GM21723 (cell line): Measurements from ENCODE around the gene SVIP.

Experiments
- ATAC-seq: cut with Tn5 transposase; IDR thresholded peaks from one replicate; pipeline ENCODE4 v1.9.1; 2021; ENCODE audit warnings: mild to moderate bottlenecking, moderate library complexity; ENCODE audit not compliant: unreplicated experiment

SVIP gene

DNA sequence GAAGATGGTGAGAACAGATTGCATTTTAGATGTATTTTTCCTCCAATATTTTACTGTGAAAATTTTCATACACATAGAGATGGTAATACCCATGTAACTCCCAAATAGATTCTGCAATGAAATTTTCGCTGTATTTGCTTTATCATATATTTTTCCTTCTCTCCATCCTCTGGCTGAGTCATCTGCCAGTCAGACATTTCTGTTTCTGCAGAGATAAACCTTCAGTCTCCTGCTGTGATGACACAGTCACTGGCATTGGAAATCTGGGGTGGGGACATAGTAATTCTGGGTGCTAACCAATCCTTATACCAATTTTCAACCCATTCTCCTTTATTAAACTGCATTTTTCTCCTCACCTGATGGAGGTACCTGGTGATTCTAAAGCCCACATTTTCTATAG, 33.7 kb downstream of the SVIP start:
- ATAC-seq, result no peak

DNA sequence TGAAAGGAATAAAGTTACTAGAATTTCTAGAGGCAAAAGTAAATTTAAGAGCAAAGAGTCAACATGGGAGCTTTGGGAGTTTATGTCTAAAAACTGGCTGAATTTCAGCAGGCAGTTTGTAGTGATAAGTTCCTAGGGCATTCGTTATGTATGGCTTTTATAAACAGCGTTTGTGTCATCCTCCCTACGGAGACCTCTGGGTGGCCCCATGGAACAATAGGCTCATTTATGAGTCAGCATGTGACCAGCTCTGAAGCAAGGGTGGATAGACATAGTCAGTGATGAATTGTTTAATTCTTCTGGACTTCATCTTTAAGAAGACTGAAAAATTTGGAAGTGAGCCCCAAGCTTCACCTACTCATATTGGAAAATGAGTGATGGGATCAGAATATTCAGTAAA, 37.1 kb downstream of the SVIP start:
- ATAC-seq, result no peak

DNA sequence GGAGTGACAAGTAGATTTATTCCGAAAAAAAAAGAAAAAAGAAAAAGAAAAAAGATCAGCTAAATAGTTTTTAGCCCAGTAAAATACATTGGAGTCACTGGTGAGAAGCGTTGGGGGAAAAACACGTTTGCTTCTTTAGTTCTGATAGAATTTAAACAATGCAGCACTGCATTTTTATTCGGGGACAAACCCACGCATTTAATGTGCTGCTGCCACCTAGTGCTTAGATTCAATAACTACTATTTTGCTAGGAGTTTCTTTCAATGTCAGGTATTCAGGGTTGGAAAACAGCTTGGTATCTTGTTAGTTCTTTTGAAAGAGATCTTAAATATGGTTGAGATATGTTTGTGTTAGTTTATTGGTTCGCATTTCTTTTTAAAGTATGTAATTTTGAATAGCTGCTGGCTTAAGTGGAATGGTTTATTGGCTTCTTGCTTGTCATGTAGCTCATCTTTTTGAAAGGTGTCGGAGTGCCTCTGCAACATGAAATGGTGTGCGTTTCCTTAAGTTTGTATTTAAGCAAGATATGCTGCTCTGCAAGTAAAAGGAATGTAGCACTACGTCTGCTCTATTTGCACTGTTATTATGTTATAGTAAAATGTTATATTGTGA, 41.9 kb downstream of the SVIP start:
- no peak for ATAC-seq

DNA sequence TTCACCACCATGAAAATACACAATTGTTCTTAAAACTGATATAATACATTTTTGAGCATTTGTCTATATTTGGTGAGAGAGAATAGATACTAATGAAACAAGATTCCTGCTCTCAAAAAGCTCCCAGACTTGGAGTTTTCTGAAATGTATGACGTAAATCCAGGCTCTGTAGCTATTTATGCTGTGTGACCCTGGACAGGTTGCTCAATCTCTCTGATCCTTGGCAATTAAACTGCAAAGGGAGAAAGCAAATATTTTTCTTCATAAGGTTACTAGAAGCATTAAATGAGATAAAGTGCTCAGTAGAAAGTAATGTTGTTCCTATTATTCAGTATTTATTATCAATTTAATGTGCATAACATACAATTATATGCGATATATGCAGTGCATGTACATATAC, 42.5 kb downstream of the SVIP start:
- ATAC-seq, result no peak

DNA sequence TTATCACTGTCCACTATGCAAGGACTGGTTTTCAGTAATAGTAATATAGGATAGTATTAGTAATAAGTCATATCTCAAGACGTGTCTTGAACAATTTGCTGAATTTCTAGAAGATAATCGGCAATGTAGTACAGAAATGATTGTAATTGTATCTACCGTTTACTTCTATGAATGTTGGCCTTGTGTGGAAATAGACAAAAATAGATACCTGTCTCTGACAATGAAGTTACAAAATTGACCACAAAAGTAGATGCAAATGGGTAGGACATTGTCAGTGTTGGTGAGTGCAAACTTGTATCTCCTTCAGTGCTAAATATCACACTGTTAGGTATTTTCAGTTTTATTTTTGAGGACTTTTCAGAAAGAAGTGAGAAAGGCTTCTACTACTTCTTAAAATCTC, 43.1 kb downstream of the SVIP start:
- peak; percentile 85 for ATAC-seq

DNA sequence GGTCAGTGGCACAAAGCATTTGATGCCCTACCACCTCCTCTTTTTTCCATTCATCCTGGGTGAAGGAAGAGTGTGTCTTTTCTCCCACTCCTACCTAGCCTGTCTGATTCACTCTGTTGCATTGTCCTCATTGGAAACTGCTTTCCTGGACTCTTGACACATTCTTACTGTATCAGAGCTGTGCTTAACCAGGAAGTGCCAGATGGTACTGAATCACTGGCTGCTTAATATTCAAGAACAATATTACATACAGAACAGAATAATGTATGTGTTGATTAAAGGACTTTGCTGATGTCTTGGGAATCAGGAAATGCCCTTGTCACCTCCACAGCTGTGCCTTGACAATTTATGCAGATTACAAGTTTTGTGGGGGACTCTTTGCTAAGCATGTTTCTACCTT, 44.4 kb downstream of the SVIP start:
- no peak for ATAC-seq

DNA sequence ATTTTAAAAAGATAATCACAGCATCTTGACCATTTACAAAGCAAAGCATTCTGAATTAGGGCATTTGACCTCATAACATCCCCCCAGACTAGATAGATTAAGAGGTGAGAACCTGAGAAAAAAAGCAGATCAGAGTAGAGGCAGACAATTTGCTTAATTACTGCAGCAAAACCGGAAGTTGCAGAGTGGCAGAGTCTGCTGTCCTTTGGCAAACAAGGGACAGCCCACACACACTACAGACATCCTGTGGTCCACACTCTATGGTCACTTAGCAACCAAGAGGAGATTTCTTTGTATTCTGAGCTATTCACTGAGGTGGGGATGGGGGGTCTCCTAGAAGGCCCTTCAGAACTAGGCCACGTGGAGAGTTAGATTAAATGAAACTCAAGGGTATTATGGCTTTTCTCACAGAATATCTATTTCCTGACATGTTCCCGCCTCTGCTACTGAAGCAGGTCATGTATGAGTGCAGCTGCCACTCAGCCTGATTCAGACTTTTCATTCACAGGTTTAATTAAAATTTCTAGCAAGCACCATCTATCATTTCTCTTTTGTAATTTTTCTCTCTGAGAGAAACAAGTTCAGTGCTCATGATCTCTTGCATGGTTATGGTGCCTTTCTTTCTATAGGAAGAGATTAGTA, 48.5 kb downstream of the SVIP start:
- peak; percentile 73 for ATAC-seq

DNA sequence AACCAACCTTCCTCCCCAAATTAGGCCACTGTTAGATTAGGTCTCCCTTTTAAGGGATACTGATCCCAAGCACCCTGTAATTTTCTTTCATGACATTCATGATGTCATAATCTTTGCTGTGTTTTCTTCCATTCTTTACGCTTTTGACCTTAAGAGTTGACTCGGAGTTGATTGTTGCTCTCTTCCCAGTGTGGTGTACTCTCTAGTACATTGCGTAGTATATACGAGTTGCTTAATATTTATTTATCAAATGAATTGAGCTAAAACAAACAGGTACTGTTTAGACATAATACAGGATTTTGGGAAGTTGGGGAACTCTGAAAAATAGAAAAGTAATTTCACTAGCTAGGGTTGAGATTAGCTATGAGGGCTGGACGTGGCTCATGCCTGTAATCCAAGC, 49.8 kb downstream of the SVIP start:
- ATAC-seq, result no peak

DNA sequence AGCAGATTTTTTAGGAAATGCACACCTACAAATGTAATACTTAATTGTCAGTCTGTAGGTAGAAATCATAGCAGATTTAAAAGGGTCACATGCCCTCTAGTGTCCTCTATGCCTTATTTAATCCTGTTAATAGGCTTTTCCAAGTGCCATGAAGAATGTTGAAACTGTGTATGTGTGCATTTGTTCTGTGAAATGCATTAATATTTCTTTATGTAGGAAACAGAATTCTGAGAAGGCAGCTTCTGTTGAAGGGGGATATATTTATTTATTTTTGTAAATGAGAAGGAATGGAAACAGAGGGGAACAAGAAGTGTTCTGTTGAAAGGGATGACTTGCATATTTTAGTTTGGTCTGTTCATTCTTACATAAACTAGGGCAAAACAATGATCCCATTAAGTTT, 51.0 kb downstream of the SVIP start:
- no peak for ATAC-seq

DNA sequence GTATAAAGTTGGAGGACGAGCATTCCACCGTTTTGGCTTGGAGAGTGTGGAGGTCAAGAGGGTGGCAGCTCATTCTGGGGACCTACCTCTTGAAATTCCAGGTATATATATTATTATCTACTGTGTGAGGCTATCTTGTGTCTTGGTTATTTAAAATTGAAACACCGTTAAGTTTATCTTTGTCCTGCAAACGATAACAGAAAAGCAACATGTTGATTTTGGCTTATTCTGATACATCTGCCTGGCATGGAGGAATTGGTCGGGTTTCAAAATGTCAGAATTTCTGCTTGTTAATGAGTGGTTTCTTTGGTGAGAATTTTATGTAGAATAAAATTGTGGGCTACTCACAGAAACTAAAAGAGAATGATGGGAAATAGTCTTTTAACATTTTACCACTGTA, 54.4 kb downstream of the SVIP start:
- no peak for ATAC-seq

DNA sequence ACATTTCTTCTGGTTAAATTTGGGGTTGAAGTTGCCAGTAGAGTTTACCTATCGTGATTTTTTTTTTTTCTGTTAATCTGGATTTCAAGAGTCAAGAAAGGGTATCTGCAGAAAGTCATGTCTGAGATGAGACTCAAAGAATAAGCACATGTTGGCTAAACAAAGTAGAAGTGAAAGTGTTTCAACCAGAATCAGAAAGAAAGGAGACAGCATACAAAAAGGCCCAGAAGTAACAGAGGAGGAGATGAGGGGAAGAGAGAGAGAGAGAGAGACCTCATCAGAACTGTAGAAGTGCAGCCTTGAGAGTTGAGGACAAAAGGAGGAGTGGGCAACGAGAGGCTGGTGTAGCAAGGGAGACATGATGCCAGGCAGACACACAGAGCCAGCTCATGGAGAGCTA, 54.9 kb downstream of the SVIP start:
- peak; percentile 63 for ATAC-seq

DNA sequence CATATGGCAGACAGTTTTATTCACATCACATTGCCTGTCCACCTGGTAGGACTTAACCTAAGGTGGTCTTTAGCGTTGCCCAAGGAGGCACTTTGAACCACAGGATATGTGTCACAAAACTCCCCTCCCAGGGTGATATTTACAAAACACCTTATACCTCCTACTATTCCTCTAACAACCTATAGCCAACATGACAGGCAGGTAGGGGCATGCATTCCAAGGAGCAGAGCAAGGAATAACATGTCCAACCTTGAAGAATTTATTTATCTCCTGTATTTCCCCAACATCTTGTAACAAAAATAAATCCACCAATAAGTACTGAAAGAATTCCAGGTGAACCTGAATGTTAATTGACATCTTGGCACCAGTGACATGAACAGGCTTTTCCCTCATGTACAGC, 60.5 kb downstream of the SVIP start:
- ATAC-seq, result no peak
